Measurements from ENCODE around the gene AMBP.
"Not testable (repeated sequence)": the region's sequence is repeated elsewhere in the genome, so short reads cannot be mapped to it uniquely, and the experiment has no call there.

The AMBP gene

DNA sequence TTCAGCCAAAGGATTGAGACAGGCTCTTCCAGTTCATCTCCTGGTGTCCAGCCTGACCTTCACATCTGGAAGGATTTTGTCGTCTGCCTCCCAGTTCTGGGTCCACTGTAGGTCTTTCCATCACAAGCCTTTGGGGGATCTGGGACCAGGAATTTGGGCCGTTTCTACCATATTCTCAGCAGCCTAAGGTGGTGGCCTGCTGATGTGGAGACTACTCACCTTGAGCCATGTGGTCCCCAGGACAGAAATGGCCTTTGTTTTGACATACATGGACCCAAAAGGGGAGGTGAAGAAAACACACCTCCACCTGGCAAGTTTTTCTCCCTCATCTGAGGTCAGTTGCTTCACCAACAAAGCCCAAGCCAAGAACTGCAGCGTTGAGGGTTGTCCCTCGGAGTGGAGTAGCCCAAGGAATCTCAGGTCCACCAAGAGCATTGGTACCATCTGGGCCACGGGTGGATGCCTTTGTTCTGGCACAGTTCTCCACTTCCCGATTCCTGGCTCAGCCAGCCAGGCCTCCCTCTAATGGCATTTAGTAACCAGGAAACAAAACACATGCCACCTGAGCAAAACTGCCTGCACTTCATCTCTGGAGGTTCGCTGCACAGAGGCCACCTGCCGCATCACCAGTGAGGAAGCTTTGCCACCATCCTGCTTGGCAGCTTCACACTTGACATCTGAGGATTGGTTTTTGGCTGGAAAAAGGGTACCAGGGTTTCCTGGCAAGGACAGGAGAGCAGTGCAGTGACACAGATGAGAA, 24.7 kb downstream of the AMBP start:
- DNase-seq, result no peak

DNA sequence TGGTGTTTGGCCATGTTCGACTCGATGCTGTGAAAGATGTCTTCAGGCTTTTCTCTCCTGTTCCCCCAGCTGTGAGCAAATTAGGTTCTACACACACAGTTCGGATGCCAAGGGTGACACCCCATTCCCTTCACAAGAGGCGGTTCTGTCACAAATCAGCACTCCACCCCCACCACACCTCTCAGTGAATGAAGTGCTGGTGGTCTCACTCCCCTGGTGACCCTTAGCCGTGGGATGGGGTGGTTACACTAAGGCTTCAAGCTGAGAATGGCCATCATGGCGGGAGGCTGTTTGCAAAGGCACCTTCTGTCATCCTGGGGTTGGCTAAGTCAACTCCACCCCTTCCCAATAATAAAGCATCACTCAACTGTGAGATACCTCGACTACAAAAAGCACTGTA, 26.4 kb downstream of the AMBP start:
- no peak for DNase-seq

DNA sequence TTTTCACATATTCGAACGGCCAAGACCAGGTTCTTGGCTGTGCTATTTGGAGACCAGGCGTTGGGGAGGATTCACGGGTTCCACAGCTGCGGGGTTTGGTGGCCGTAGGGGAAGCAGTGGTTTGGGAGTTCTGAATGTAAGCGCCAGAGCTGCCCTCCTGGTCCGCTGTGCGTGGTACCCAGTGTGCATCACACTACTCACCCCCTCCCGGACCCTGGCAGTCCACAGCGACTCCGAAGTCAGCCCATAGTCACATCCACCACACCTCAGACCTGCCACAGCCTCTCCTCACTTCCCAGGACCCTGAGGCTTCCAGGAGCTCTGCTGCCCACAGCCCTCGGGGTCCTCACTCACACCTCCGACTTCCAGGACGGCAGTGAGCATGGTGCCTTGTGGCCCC, 26.8 kb downstream of the AMBP start:
- no peak for DNase-seq

DNA sequence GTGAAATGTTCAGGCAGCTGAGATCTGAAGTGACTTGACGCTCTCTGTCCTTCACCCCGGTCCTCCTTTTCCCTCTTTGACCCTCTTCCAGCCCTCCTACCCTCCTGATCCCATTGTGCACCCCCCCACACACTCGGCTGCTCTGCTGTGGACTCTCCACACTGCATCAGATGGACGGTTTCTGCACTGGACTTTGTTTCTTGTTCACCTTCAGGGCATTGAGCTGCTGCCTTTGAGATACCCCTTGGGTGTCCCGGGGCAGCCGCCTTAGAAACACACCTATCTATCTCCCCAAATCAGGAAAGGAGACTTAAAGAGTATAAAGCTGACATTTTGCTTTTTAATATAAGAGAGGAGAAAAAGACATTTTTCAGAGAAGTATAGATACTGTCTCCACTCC, 27.5 kb downstream of the AMBP start:
- DNase-seq, result no peak

DNA sequence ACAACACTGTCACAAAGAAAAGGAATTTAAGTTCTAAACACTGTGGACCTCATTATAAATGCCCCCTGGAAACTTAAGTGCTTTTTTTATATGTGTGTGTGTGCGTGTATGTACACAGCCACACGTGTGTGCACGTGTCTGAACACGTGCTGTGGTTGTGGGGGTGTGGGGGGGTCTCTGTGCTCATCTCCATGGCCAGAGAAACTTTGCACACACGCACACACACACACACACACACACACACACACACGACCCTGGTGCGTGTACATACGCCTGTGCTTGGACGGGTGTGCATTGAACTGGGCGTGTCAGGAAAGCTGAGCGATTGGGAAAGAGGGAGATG, 27.9 kb downstream of the AMBP start:
- no peak for DNase-seq

DNA sequence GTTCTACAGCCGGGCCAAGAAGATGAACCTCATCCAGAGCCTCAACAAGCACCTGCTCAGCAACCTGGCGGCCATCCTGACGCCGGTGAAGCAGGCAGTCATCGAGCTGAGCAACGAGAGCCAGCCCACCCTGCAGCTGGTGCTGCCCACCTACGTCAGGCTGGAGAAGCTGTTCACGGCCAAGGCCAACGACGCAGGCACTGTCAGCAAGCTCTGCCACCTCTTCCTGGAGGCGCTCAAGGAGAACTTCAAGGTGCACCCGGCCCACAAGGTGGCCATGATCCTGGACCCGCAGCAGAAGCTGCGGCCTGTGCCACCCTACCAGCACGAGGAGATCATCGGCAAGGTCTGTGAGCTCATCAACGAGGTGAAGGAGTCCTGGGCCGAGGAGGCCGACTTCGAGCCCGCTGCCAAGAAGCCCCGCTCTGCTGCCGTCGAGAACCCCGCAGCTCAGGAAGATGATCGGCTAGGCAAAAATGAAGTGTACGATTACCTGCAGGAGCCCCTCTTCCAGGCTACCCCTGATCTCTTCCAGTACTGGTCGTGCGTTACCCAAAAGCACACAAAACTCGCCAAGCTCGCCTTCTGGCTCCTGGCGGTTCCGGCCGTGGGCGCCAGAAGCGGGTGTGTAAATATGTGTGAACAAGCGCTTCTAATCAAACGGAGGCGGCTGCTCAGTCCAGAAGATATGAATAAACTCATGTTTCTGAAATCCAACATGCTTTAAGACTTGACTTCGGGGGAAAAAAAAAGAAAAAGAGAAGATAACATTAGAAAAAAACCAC, 28.5 kb downstream of the AMBP start:
- DNase-seq, result no peak

DNA sequence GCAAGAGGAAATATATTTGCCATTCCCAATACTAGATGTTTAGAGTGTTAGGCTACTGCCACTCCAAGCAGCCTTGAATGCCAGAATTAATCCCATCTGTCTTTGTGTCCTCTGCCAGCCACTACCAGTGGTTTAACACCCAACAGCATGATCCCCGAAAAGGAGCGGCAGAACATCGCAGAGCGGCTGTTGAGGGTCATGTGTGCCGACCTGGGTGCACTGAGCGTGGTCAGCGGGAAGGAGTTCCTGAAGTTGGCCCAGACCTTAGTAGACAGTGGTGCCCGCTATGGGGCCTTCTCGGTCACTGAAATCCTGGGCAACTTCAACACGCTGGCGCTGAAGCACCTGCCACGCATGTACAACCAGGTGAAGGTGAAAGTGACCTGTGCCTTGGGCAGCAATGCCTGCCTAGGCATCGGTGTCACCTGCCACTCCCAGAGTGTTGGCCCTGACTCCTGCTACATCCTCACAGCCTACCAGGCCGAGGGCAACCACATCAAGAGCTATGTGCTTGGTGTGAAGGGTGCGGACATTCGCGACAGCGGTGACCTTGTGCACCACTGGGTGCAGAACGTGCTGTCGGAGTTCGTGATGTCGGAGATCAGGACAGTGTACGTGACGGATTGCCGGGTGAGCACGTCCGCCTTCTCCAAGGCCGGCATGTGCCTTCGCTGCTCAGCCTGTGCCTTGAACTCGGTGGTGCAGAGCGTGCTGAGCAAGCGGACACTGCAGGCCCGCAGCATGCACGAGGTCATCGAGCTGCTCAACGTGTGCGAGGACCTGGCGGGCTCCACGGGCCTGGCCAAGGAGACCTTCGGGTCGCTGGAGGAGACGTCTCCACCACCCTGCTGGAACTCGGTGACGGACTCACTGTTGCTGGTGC, 29.3 kb downstream of the AMBP start:
- DNase-seq, result no peak

DNA sequence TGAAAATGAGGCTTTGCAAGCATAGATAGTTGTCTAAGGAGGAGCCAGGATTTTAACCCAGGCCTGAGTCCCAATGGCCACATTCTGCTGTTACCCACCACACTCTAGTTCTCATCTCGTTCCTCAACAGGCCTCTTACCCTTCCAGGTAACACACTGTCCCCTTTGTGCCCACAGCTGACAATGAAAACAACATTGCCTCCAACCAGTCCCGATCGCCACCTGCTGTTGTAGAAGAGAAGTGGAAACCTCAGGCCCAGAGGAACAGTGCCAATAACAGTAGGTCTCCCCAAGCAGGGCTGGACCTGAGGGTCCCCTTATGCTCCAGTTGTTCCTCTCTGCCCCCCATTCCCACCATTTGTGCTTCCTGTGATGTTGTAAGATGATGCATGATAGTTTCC, 30.4 kb downstream of the AMBP start:
- DNase-seq, result no peak

DNA sequence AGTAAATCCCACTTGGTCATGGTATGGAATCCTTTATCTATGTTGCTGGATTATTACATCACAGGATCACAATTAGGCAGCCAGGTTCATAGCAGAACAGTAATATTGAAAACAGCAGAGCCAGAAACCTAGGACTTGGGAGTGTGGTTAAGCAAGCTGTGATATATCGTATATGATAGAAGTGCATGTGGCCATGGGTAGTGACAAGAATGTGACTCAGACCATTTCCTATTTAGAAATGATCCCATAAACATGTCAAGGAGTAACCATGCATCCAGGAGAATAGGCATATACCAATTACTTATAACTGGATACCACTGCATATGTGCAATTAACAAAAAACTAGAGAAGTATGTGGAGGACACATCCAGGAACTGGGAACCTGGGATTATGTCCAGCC, 31.2 kb downstream of the AMBP start:
- no peak for DNase-seq

DNA sequence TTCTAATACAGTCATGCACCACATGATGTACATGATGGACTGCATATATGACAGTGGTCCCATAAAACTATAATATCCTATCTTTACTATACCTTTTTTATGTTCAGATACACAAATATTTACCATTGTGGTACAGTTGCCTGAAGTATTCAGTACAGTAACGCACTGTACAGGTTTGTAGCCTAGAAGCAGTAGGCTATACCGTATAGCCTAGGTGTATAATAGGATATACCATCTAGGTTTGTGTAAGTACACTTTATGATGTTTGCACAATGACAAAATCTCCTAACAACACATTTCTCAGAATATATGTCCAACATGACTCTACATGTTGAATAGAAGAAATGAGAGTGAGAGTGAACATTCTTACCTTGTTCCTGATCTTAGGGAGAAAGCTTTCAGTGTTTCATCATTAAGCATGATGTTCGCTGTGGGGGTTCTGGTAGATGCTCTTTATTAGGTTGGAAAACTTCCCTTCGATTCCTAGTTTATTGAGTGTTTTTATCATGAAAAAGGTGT, 31.8 kb downstream of the AMBP start:
- no peak for DNase-seq

DNA sequence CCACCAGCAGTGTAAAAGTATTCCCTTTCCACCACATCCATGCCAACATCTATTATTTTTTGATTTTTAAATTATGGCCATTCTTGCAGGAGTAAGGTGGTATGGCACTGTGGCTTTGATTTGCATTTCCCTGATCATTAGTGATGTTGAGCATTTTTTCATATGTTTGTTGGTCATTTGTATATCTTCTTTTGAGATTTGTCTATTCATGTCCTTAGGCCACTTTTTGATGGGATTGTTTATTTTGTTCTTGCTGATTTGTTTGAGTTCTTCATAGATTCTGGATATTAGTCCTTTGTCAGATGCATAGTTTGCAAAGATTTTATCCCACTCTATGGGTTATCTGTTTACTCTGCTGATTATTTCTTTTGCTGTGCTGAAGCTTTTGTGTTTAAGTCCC, 34.4 kb downstream of the AMBP start:
- DNase-seq, result not testable (repeated sequence)

DNA sequence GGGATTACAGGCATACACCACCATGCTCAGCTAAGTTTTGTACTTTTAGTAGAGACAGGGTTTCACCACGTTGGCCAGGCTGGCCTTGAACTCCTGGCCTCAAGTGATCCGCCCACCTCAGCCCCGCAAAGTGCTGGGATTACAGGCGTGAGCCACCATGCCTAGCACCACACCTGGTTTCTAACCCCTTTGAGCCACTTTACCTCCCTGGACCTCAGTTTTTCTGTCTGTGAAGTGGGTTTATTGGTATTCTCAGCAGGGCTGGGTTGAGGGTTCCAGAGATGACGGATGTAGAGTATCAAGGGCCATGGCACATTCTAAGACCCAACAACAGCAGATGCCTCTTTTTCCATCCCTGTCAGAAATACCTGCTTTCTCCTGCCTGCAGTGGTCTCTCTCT, 38.6 kb downstream of the AMBP start:
- no peak for DNase-seq

DNA sequence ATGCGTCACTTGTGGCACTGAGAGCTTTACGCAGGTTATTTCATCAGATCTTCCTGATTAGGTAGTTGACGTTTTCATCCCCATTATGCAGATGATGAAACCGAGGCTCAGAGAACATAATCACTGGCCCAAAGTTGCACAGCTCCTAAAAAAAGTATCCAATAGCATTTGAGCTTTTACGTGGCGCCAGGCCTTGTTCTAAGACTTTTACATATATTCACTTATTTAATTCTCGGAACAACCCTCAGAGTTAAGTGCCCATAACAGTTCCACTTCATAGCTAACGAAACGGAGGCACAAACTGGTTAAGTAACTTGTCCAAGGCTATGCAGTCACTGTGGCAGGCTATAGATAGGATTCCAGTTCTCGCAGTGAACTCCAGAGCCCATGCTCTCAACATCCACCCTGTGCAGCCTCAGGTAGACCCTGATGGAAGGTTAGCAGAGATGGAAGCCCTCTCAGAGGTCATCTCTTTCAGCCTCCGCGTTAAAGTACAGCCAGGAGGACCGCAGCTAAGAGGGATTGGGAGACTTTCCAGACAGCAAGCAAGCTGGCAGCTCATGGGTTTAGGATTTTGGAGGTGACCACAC, 39.3 kb downstream of the AMBP start:
- no peak for DNase-seq

DNA sequence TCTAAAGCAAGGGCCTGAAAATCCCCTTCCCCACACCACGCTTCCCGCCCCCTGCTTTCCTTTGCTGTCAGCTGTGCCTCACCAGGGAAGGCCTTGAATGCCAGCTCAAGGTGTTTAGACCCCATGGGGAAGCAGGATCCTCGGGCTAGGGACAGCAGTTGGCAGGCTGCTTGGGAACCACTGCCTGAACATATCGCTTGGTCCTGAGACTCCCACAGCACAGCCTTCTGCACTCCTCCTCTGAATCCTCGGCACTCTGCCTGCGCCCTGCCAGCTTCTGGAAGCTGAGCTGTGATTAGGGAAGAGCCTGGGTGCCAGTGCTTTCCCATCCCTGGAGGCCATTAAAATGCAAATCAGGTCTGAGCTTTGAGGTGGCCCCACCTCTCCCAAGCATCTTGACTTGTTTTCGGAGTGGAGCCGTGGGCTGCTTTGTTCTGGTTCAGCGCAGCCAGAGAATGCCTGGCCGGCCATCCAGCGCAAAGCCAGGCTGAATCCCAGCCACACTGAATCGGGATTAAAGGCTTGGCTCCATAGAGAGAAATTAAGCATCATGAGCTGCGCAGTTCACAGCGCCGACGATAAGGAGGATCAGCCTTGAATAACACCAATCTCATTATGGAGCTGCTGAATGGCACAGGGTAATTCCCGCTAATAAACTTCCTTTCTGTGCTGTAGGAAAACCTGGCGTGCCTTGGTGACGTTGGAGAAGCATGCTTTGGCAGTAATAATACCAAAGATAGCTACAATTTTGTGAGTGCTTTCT, 40.0 kb downstream of the AMBP start:
- peak in 4 of 56 donors; percentile 13 to 39 (median 16) for DNase-seq

DNA sequence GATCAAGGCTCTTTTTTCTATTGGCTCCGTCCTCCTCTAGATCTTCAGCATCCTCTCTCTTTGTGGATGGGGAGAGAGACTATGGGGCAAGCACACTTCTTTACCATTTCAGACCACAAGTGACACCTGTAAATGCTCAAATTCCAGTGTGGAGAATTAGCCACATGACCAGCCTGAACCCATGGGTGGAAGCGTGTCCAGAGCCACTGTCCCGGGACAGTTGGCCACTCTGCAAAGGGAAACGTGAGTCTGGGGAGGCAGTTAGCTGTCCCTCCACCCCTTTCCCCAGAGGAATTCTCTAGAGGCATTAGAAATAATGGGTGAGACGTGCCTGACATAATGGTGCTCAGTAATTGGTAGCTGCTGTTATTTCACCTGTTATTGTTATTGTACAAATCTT, 40.9 kb downstream of the AMBP start:
- no peak for DNase-seq

DNA sequence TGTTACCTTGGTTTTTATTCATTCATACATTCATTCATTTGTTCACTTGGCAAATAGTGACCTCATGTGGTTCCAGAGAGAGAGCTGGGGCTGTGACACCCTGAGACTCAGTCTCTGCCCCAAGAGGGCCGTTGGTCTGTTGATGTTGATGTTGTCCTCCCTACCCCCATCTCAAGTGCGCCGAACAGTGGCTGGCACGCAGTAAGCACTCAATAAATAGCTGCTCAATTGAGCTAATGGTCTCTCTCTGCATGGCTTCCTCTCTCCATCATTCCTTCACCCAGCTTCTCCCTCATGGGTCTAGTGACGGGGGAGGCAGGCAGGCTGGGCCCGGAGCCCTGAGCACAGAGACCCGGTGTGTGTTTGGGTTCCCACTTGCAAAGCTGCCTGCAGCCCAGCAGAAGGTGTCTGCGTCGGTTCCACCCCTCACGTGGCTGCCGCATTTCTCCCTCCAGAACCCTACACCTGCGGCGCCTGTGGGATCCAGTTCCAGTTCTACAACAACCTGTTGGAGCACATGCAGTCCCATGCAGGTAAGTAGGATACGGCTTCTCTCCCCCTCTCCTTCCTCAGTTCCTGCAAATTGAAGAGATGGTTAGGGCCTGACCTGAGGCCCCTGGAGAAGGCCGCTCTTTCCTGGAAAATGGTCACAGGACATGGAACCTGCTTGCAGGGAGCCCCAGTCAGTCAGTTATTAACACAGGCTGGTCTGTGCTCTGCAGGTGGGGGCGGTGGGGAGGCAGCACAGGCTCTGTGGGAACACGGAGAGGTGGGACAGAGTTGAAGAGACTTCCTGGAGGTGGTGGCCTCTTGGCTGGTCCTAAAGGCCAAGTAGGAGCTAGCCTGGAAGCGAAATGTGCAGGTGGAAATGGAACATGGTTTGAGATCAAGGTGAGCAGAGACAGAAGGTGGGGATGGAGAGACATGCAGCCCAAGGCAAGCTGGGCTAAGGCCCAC, 42.0 kb downstream of the AMBP start:
- no peak for DNase-seq

DNA sequence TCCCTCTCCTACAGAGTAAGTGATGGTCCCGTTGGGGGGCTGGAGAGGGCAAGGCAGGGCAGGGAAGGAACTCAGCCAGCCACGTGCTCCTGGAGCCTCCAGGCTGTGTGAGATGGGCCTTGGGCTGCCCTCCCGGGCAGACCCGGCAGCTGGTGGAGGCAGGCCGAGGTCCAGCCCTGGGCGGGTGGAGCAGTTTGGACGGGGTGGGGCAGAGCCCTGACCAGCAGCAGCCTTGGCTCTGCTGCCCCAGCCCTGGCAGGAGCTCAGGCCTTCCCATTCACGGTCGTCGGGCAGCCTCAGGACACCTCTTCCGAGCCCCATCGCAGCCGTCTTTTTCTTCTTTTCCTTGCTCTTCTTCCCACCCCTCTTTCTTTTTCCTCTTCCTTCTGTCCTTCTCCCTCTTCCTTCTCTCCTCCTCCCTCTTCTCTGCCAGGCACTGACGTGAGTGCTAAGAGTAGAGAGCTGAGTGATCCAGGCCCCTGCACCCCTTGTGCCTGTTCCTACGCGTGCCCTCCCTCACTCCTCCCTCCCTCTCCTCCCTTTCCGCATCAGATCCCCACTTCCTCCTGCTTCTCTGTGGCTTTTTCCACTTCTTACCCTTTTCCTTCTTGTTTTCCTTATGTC, 42.8 kb downstream of the AMBP start:
- peak in 8 of 56 donors; percentile 5 to 47 (median 14) for DNase-seq

DNA sequence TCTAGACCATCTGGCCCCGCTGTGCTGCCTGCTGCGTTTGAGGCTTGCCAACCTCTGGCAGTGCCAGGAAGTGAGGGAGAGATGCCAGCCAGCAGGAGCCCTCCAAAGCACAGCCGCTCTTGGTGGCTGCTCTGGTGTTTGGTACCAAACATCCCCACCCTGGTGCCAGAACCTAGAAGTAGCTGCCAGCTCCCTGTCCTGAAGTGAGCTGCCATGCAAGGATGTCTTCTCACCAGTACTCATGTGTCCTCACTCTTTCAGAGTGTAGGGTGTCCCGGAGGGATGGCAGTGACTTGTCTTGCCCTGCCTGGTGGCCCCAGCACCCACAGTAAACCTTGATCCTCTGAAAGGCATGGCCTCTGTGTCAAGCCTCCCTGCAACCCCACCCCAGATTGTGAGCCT, 43.4 kb downstream of the AMBP start:
- DNase-seq, result peak in 11 of 56 donors; percentile 7 to 39 (median 11)

DNA sequence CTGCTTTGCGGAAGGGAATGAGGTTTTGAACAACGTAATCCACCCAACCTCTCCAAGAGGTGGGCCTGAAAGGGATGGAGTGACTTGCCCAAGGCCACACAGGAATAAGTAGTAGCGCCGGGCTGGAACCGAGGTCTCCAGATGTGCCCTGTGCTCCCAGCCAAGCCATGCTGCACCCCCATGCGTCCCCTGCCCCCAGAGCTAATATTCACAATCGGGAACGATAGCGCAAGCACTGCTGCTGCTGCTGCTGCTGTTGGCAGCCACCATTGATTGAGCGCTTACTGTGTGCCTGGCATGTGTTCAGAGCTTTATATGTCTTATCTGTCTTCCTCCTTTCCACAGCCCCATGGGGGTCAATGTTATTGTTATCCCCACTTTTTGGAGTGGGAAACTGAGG, 43.9 kb downstream of the AMBP start:
- no peak for DNase-seq

Data from nucleus accumbens (tissue), 56 donors.